Thymus (tissue), 11 donors: ENCODE measurements around the gene CAPN2. TPM values are rescaled to one million over a fixed set of nuclear protein-coding genes. Genes with fewer than 3 reads are reported as not detected.
"Not testable (repeated sequence)": the region's sequence is repeated elsewhere in the genome, so short reads cannot be mapped to it uniquely, and the experiment has no call there.

Experiments
- DNase-seq, 9 donors: peaks; one replicate each; pipeline ENCODE4 v3.0.0-alpha.2; 2013; ENCODE audit warnings: low spot score in 9 of 9, low read depth in 6 of 9, missing footprints in 1 of 9
- H3K27ac ChIP-seq, 2 donors: one replicate each; pipeline ENCODE4 v1.5.1; 2013; ENCODE audit warnings: control low read depth in 1 of 2, low read depth in 1 of 2, low read length in 1 of 2, mild to moderate bottlenecking in 1 of 2, moderate library complexity in 1 of 2
- H3K27me3 ChIP-seq, 2 donors: one replicate each; pipeline ENCODE4 v1.5.1; 2013; ENCODE audit warnings: low read length in 1 of 2; ENCODE audit not compliant: control insufficient read depth in 2 of 2, insufficient read depth in 1 of 2
- H3K36me3 ChIP-seq, 2 donors: one replicate each; pipeline ENCODE4 v1.5.1; 2013; ENCODE audit warnings: low read length in 1 of 2, mild to moderate bottlenecking in 1 of 2, moderate library complexity in 1 of 2; ENCODE audit not compliant: control insufficient read depth in 2 of 2, insufficient read depth in 2 of 2
- H3K4me1 ChIP-seq, 2 donors: one replicate each; pipeline ENCODE4 v1.5.1; 2013; ENCODE audit warnings: low read length in 2 of 2; ENCODE audit not compliant: control insufficient read depth in 2 of 2, insufficient read depth in 2 of 2
- H3K4me3 ChIP-seq, 2 donors: one replicate each; pipeline ENCODE4 v1.5.1; 2013; ENCODE audit warnings: low read length in 2 of 2, control low read depth in 1 of 2, mild to moderate bottlenecking in 1 of 2
- H3K9me3 ChIP-seq, 2 donors: one replicate each; pipeline ENCODE4 v1.5.1; 2013; ENCODE audit warnings: low read length in 1 of 2, mild to moderate bottlenecking in 1 of 2; ENCODE audit not compliant: control insufficient read depth in 2 of 2, insufficient read depth in 1 of 2
- WGBS: extraction: QIAGEN DNeasy Blood & Tissue Kit; methylation state at CpG from one replicate; pipeline ENCODE4 v1.1.7; 2013; 5-methylcytosine and 5-hydroxymethylcytosine counted together
- polyA plus RNA-seq: library from polyadenylated mRNA; stranded (reverse); fragments of 200-250 nt; gene quantifications from one replicate; pipeline ENCODE4 v1.2.3, GENCODE V29; 2013
- total RNA-seq: library from RNA; stranded (reverse); fragments of 120-200 nt; gene quantifications from one replicate; pipeline ENCODE4 v1.2.4, GENCODE V29; 2013
- donor health status: healthy.

Gene CAPN2
- total and polyA plus RNA-seq, 2 donors, result 30.1 to 60.5 TPM

- peaks cover 27 to 42% of the 10 kb centered on the region in 2 donors for H3K36me3 ChIP-seq
- H3K4me3 ChIP-seq, H3K9me3 ChIP-seq, H3K4me1 ChIP-seq, H3K27me3 ChIP-seq, DNase-seq, H3K27ac ChIP-seq: not testable (repeated sequence)
Observed at GRCh38 chr1:223817265-223817664, 104.9 kb downstream of the CAPN2 start.

- no peaks in the 10 kb centered on the region for H3K9me3 ChIP-seq
- no peaks in the 10 kb centered on the region for H3K4me1 ChIP-seq
- DNase-seq, result no peak
- H3K36me3 ChIP-seq, result peaks cover 8 to 21% of the 10 kb centered on the region in 2 donors
- H3K27me3 ChIP-seq, result no peaks in the 10 kb centered on the region
- H3K27ac ChIP-seq, result no peak overlapping the region
- WGBS, result 96% methylated on average over 4 of the region's 4 CpGs
- no peak overlapping the region for H3K4me3 ChIP-seq
Observed at GRCh38 chr1:223819730-223820514, 107.6 kb downstream of the CAPN2 start.

DNA sequence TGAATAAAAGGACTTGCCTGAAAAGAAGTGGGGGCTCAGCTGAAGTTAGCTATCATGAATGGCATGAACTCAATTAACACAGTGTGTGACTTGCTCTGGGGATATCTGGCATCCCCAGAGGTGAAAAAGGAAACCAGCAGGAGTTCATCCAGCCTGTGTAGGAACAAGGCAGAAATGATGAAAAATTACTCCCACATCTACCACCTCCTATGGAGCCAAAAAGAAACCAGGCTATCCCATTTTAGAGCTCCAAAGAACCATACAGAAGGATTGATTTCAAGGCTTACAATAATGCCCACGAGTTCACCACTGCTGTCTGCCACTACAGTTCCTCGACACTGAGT lies 108.1 kb downstream of the CAPN2 start:
- WGBS, result 89% methylated on average over 2 of the region's 2 CpGs
- DNase-seq, result no peak
- Histone ChIP-seq H3K27ac (no peak overlapping the region), H3K4me3 (no peak overlapping the region), H3K27me3 (no peaks in the 10 kb centered on the region), H3K9me3 (no peaks in the 10 kb centered on the region), H3K4me1 (no peaks in the 10 kb centered on the region), H3K36me3 (peaks cover 8 to 19% of the 10 kb centered on the region in 2 donors)

DNA sequence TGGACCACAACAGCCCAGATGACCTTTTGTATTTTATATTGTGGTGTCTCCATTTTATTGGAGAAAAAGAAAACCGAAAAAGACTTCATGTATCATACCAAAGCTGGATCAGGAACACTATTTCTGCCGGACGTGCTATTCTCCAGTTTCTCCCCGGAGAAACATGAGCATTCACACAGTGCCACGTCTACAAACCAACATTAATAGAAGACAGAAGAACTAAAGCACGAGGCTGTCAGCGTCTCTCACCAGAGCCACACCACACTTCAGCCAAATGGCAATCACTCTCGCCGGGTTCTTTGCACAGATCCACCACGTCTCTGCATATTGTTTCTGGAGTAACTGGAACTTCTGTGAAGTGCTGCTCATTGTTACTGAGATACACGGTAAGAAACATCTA lies 108.6 kb downstream of the CAPN2 start:
- Histone ChIP-seq H3K9me3 (no peaks in the 10 kb centered on the region), H3K4me3 (no peak overlapping the region), H3K36me3 (peaks cover 8 to 19% of the 10 kb centered on the region in 2 donors), H3K27ac (no peak overlapping the region), H3K27me3 (no peaks in the 10 kb centered on the region), H3K4me1 (peaks cover 3 to 5% of the 10 kb centered on the region in 2 donors)
- DNase-seq, result no peak
- 97% methylated on average over 11 of the region's 11 CpGs for WGBS

- 95% methylated on average over 9 of the region's 9 CpGs for WGBS
- no peak overlapping the region for H3K4me3 ChIP-seq
- no peak for DNase-seq
- H3K9me3 ChIP-seq, result no peaks in the 10 kb centered on the region
- H3K27ac ChIP-seq, result no peak overlapping the region
- H3K36me3 ChIP-seq, result peaks cover 8 to 18% of the 10 kb centered on the region in 2 donors
- peaks cover 7 to 9% of the 10 kb centered on the region in 2 donors for H3K4me1 ChIP-seq
- no peaks in the 10 kb centered on the region for H3K27me3 ChIP-seq
Observed at GRCh38 chr1:223824287-223824686, 111.9 kb downstream of the CAPN2 start.

GRCh38 chr1:223824712-223825111 lies 112.4 kb downstream of the CAPN2 start:
- Histone ChIP-seq H3K4me1 (peaks cover 7 to 9% of the 10 kb centered on the region in 2 donors), H3K4me3 (no peak overlapping the region), H3K9me3 (no peaks in the 10 kb centered on the region), H3K36me3 (peaks cover 8 to 17% of the 10 kb centered on the region in 2 donors), H3K27me3 (no peaks in the 10 kb centered on the region), H3K27ac (no peak overlapping the region)
- 82% methylated on average over 4 of the region's 4 CpGs for WGBS
- DNase-seq, result no peak

Other genes starting within 250 kb of the CAPN2 start
- 0.38 TPM for gene CAPN8, start 46.8 kb upstream of the CAPN2 start, total RNA-seq
- gene CAPN8, start 46.8 kb upstream of the CAPN2 start, polyA plus RNA-seq, result 2.6 TPM
- gene TP53BP2, start 133.4 kb downstream of the CAPN2 start, total RNA-seq, result 23.3 TPM
- gene TP53BP2, start 133.4 kb downstream of the CAPN2 start, polyA plus RNA-seq, result 15.2 TPM